Activated CD4-positive, alpha-beta memory T cell treated with anti-CD3 and anti-CD28 coated beads, Interleukin-2, amount 10 ng/mL, durations not matched to agents 7 days and 5 days (primary cell): ENCODE measurements around the gene STXBP2. TPM values are rescaled to one million over a fixed set of nuclear protein-coding genes. Genes with fewer than 3 reads are reported as not detected.

Experiments used
- CTCF ChIA-PET: fragments of 350-600 bp; sonication (Branson Sonifier 250); formaldehyde crosslinking; loops from one replicate; lab custom pipeline; 2021; ENCODE audit warnings: antibody characterized with exemption, inconsistent platforms; lab: Charles Lee
- POLR2A ChIA-PET: fragments of 350-600 bp; sonication (Branson Sonifier 250); formaldehyde crosslinking; loops from one replicate; lab custom pipeline; 2021; ENCODE audit warnings: antibody characterized with exemption; lab: Charles Lee
- DNase-seq: peaks from one replicate; pipeline ENCODE4 v3.0.0-alpha.2; 2020
- H3K27ac Mint-ChIP-seq: one replicate; pipeline ENCODE4 v1.8.0; 2021; ENCODE audit warnings: mild to moderate bottlenecking, mixed read lengths
- H3K27me3 Mint-ChIP-seq: one replicate; pipeline ENCODE4 v1.8.0; 2021; ENCODE audit warnings: mixed read lengths
- H3K36me3 Mint-ChIP-seq: one replicate; pipeline ENCODE4 v1.8.0; 2021; ENCODE audit warnings: low read depth, mixed read lengths
- H3K4me1 Mint-ChIP-seq: one replicate; pipeline ENCODE4 v1.8.0; 2021; ENCODE audit warnings: mixed read lengths
- H3K4me3 Mint-ChIP-seq: one replicate; pipeline ENCODE4 v1.8.0; 2021; ENCODE audit warnings: mild to moderate bottlenecking, mixed read lengths
- H3K9me3 Mint-ChIP-seq: one replicate; pipeline ENCODE4 v1.8.0; 2021; ENCODE audit warnings: mixed read lengths
- total RNA-seq, 2 experiments: library from RNA; stranded (reverse); gene quantifications; one replicate each; pipeline ENCODE4 v1.2.3, GENCODE V29; 2021

Gene STXBP2
- total RNA-seq, 2 experiments from 2014 or later, result 169 to 171 TPM

DNA sequence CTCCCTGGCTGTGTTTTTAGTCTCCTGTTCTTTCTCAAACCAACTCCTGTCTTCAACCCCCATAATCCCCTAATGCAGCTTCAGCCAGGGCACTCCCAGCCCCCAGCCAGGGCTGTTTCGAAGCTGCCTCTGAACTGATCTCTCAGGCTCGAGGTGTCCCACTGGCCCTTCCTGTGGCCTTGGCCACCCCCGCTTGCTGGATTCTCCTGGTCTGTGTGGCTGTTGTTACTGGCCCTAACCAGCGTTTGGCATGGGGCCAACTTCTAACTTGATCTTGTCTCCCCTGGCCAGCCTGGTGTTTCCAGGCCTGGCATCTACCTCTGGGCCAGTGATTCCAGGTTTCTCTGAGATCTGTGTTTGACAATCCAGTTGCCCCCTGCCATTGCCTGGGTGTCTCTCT lies 18.6 kb upstream of the STXBP2 start:
- ChIA-PET POLR2A (interaction anchor here (1.4 kb wide), 1 partner anchor 12 kb away, joined by 5 read pairs; the partner anchor contains the start of genes PET100 and XAB2), CTCF (no interaction called here)
- Mint-ChIP-seq H3K36me3 (peaks cover 22% of the 10 kb centered on the region), H3K4me1 (no peaks in the 10 kb centered on the region), H3K4me3 (no peak overlapping the region), H3K27ac (no peak overlapping the region), H3K9me3 (no peaks in the 10 kb centered on the region), H3K27me3 (no peaks in the 10 kb centered on the region)
- DNase-seq, result no peak

DNA sequence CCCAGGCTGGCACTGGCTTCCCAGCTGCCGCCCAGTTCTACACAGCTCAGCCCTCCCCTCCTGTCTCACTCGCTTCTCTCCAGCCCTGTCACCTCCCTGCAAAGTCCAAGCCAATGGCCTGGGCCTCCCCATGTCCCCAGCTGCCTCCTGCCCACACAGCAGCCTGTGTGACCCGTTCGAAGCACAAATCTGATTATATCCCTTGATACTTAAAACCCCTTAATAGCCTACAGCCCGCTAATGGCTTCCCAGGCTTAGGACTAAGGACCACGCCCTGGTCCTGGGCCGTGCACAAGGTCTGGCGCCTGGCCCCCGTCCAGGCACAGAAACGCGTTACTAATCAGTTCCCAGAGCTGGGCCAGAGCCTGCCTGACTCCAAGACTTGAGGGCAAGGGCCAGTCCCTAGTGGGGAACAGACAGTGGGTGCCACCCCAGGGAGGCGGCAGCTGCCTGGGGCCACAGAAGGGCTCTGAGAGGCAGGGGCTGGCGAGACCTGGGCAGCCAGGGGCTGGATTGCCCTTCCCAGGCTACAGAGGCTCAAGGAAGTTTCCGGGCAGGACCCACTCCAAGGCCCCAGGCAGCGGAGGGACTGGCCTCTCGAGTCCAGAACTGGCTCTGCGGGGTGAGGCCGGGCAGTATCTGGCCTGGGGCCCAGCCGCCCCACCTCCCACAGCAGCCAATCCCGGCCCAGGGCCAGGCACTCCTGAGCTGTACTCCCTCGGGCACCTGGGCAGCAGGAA lies 18.0 kb upstream of the STXBP2 start:
- Mint-ChIP-seq H3K27me3 (no peaks in the 10 kb centered on the region), H3K4me3 (no peak overlapping the region), H3K36me3 (peaks cover 22% of the 10 kb centered on the region), H3K9me3 (no peaks in the 10 kb centered on the region), H3K27ac (no peak overlapping the region), H3K4me1 (no peaks in the 10 kb centered on the region)
- ChIA-PET POLR2A (interaction anchor here (1.4 kb wide), 2 partner anchors 11 kb away, joined by 5 to 7 read pairs; partner anchors contain the start of genes PET100 and XAB2), CTCF (no interaction called here)
- no peak for DNase-seq

- POLR2A ChIA-PET, result interaction anchor here (1.4 kb wide), 1 partner anchor 10 kb away, joined by 7 read pairs; the partner anchor contains the start of genes PET100 and XAB2
- CTCF ChIA-PET, result interaction anchor here (0.5 kb wide), 1 partner anchor 52 kb away, joined by 4 read pairs; no protein-coding TSS in a partner anchor
- H3K9me3 Mint-ChIP-seq, result no peaks in the 10 kb centered on the region
- H3K36me3 Mint-ChIP-seq, result peaks cover 24% of the 10 kb centered on the region
- H3K4me3 Mint-ChIP-seq, result no peak overlapping the region
- DNase-seq, result no peak
- no peaks in the 10 kb centered on the region for H3K4me1 Mint-ChIP-seq
- no peak overlapping the region for H3K27ac Mint-ChIP-seq
- H3K27me3 Mint-ChIP-seq, result no peaks in the 10 kb centered on the region
These were observed 17.1 kb upstream of the STXBP2 start for GRCh38 chr19:7619671-7620441.

GRCh38 chr19:7620442-7621412 lies 16.2 kb upstream of the STXBP2 start:
- no peak overlapping the region for H3K4me3 Mint-ChIP-seq
- peaks cover 24% of the 10 kb centered on the region for H3K36me3 Mint-ChIP-seq
- no peak overlapping the region for H3K27ac Mint-ChIP-seq
- POLR2A ChIA-PET, result interaction anchor here (1.4 kb wide), 1 partner anchor 9 kb away, joined by 7 read pairs; the partner anchor contains the start of genes PET100 and XAB2
- DNase-seq, result no peak
- no peaks in the 10 kb centered on the region for H3K27me3 Mint-ChIP-seq
- H3K4me1 Mint-ChIP-seq, result no peaks in the 10 kb centered on the region
- no peaks in the 10 kb centered on the region for H3K9me3 Mint-ChIP-seq
- CTCF ChIA-PET, result interaction anchor here (0.5 kb wide), 1 partner anchor 53 kb away, joined by 4 read pairs; no protein-coding TSS in a partner anchor

DNA sequence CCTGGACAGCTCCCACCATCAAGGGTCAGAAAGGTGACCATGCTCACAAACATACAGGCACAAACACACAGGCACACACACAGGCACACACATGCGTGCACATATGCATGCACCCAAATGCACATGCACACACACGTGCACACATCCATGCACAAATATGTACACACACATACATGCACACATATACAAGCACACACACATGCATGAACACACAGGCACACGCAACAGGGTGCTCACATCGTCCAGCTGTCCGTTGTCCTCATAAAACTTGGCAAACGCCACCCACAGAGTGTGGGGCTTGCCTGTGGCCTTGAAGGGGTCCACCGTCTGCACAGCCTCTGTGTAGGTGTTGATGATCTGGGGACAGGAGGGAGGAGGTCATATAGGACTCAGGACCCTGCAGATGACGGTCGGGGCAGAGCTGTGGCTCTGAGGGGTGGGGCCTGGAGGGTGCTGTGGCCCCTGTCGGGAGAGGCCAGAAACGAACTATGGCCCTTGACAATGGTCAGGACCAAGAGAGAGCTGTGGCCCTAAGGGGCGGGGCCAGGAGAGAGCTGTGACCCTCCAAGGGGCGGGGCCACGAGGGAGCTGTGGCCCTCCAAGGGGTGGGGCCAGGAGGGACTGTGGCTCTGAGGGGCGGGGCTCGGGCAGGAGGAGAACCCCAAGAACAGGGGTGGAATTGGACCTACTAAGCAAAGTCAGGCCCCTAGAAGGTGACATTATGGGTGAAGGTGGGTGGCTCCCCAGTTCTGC lies 13.8 kb upstream of the STXBP2 start:
- Mint-ChIP-seq H3K4me3 (no peak overlapping the region), H3K4me1 (peaks cover 6% of the 10 kb centered on the region), H3K27me3 (no peaks in the 10 kb centered on the region), H3K27ac (no peak overlapping the region), H3K9me3 (no peaks in the 10 kb centered on the region), H3K36me3 (peaks cover 30% of the 10 kb centered on the region)
- CTCF ChIA-PET, result no interaction called here
- POLR2A ChIA-PET, result interaction anchor here (1.0 to 1.2 kb wide), 3 partner anchors 10 to 14 kb away, joined by 3 read pairs; partner anchors contain the start of genes PCP2 and STXBP2
- DNase-seq, result no peak

DNA sequence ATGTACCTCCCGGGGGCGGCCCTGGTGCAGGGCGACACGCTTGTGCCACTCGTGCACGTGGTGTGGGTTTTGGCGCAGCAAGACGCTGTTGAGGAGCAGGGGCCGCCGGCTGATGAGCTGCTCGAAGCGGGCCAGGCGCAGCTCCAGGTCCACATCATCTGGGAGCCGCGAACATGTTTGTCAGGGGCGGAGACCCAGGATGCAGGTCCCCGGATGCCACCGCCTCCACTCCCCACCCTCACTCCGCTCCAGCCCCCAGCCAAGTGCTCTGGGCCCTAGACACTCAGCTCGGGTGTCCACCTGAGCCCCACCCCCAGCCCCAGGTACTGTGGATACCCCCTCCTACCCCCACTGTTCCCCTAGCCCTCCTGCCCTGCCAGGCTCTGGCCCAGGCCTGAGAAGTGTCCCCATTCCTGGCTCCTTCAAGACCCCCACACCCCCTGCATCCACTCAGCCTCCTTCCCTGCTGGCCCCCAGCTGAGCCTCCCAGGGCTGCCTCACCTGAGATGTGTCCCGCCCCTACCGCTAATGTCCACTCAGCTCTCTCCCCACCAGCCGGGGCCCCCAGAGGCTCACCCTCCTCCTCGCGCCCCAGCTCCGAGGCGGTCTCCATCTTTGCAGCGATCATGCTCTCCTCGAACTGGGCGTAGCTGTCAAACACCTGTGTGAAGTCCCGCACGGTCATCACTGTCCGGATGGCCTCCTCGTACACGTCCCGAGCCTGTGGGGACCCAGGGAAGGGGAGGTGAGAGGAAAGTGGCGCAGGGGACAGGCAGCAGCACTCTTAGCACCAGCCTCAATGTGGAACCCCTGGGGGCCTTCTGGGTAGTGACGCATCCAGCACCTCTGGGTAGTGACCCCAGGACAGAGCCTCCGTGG lies 12.9 kb upstream of the STXBP2 start:
- CTCF ChIA-PET, result no interaction called here

GRCh38 chr19:7624810-7625209 lies 12.1 kb upstream of the STXBP2 start:
- Mint-ChIP-seq H3K36me3 (peaks cover 33% of the 10 kb centered on the region), H3K27me3 (no peaks in the 10 kb centered on the region), H3K9me3 (no peaks in the 10 kb centered on the region), H3K4me1 (peaks cover 23% of the 10 kb centered on the region), H3K4me3 (no peak overlapping the region), H3K27ac (no peak overlapping the region)
- ChIA-PET CTCF (no interaction called here), POLR2A (interaction anchor here (1.0 to 1.2 kb wide), 2 partner anchors 8 to 11 kb away, joined by 3 to 4 read pairs; no protein-coding TSS in a partner anchor)
- DNase-seq, result no peak

More for the DNA sequence above, 12.9 kb upstream of the STXBP2 start:
- Mint-ChIP-seq H3K9me3 (no peaks in the 10 kb centered on the region), H3K36me3 (peaks cover 26% of the 10 kb centered on the region), H3K27me3 (no peaks in the 10 kb centered on the region), H3K27ac (no peak overlapping the region), H3K4me1 (peaks cover 14% of the 10 kb centered on the region), H3K4me3 (no peak overlapping the region)
- no peak for DNase-seq
- POLR2A ChIA-PET, result interaction anchor here (1.0 to 1.2 kb wide), 3 partner anchors 9 to 11 kb away, joined by 3 to 4 read pairs (median 3); no protein-coding TSS in a partner anchor

- Mint-ChIP-seq H3K4me1 (peaks cover 31% of the 10 kb centered on the region), H3K9me3 (no peaks in the 10 kb centered on the region), H3K27me3 (no peaks in the 10 kb centered on the region), H3K36me3 (peaks cover 33% of the 10 kb centered on the region), H3K4me3 (no peak overlapping the region), H3K27ac (no peak overlapping the region)
- no peak for DNase-seq
- CTCF ChIA-PET, result no interaction called here
- POLR2A ChIA-PET, result interaction anchor here (4.7 kb wide), 1 partner anchor 12 kb away, joined by 35 read pairs; the partner anchor contains the start of gene STXBP2
These were observed 11.0 kb upstream of the STXBP2 start for GRCh38 chr19:7625763-7626372.

DNA sequence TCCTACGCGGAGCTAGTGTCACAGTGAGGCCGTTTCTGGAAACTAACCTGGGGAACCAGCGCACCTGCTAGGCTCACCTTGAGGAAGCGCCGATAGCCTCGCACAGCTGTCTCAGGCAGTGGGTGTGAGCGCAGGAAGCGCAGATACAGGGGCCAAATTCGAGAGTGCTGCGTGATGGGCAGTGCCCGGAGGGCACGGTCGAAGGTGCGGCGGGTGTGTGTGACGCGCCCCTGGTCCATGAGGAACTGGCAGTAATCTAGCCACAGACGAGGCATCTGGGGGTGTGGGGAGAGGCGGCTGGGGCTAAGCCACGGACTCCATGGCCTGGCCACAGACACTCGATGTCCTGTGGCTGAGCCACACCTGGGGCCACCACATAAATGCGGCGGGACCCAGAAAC lies 9.7 kb upstream of the STXBP2 start:
- no peak overlapping the region for H3K4me3 Mint-ChIP-seq
- no peak for DNase-seq
- ChIA-PET CTCF (interaction anchor here (1.1 to 1.5 kb wide), 2 partner anchors 54 to 59 kb away, joined by 3 read pairs; partner anchors contain the start of gene TRAPPC5), POLR2A (interaction anchor here (1.7 to 4.7 kb wide), 2 partner anchors 11 to 30 kb away, joined by 4 to 35 read pairs; partner anchors contain the start of gene STXBP2)
- H3K36me3 Mint-ChIP-seq, result peaks cover 26% of the 10 kb centered on the region
- no peaks in the 10 kb centered on the region for H3K9me3 Mint-ChIP-seq
- no peak overlapping the region for H3K27ac Mint-ChIP-seq
- no peaks in the 10 kb centered on the region for H3K27me3 Mint-ChIP-seq
- H3K4me1 Mint-ChIP-seq, result peaks cover 37% of the 10 kb centered on the region

- ChIA-PET CTCF (interaction anchor here (1.0 to 2.1 kb wide), 6 partner anchors 24 to 529 kb away, joined by 3 to 14 read pairs (median 4); partner anchors contain the start of gene TRAPPC5), POLR2A (interaction anchor here (0.8 to 4.7 kb wide), 19 partner anchors 9 to 559 kb away, joined by 3 to 35 read pairs (median 5); partner anchors contain the start of genes ARHGEF18, MAP2K7, MCOLN1 and PNPLA6)
- Mint-ChIP-seq H3K27me3 (no peaks in the 10 kb centered on the region), H3K4me1 (peaks cover 37% of the 10 kb centered on the region), H3K4me3 (peak overlapping the region; percentile 99), H3K9me3 (no peaks in the 10 kb centered on the region), H3K36me3 (peaks cover 17% of the 10 kb centered on the region), H3K27ac (peak overlapping the region; percentile 99)
- no peak for DNase-seq
These were observed 8.2 kb upstream of the STXBP2 start for GRCh38 chr19:7628589-7629311.
